ENCODE data around the gene NFU1.

GRCh38 chr2:69397234-69397633 is 40.0 kb downstream of the NFU1 start:
- TF ChIP-seq ZNF792 (tag by site-specific recombination; IDR thresholded peaks at IDR 0.05) (no peak), CTCF (tag by site-specific recombination; IDR thresholded peaks at IDR 0.05) (no peak), ZNF423 (tag by site-specific recombination; IDR thresholded peaks at IDR 0.05) (no peak), ZNF558 (tag by site-specific recombination; IDR thresholded peaks at IDR 0.05) (no peak), ATF2 (tag by site-specific recombination; IDR thresholded peaks at IDR 0.05; ENCODE audit: low read depth) (no peak), ZBTB7A (tag by site-specific recombination; IDR thresholded peaks at IDR 0.05; ENCODE audit: low read depth) (no peak), ZNF138 (tag by site-specific recombination; IDR thresholded peaks at IDR 0.05; ENCODE audit: borderline replicate concordance) (no peak)
